Stimulated activated CD4-positive, alpha-beta T cell treated with anti-CD3 and anti-CD28 coated beads, Interleukin-15, amount 100 ng/mL, for 24 hours (primary cell): ENCODE results near the gene DNMT3L.
"Not testable (repeated sequence)": the region's sequence is repeated elsewhere in the genome, so short reads cannot be mapped to it uniquely, and the experiment has no call there.

ENCODE experiments used
- DNase-seq: peaks from one replicate; pipeline ENCODE4 v3.0.0-alpha.2; 2020

The DNMT3L gene

DNA sequence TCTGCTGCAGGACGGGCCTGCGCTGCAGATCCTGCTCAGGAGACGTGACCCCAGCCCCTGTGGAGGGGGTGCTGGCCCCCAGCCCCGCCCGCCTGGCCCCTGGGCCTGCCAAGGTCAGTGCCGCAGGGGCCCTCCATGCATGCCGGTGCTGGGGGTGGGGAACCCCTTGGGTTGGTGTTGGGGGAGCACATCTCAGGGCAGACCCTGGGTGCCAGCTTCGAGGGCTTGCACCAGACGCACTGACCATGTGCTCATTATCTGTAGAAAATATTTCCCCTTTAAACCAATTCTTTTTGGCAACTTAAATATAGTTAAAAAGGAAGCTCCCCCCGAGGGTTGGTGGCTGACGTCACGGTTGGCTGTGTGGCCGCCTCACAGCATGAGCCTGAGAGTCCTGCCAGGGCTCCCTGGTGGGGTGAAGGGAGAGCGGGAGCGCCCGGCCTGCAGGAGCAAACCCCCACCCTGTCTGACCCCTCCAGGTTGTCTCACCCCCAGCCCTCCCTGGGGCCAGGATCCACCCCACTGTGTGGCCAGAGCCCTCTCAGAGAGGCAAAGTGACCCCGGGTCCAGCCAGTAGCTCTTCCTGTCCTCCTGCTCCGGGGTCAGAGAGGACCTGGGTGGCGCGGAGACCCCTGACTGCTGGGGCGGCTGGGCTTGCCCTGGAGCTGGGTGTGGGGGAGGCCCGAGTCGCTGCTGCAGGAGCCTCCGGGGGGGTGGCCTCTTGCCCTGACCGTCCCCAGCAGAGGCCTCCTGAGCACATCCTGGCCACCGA lies 32.9 kb upstream of the DNMT3L start:
- no peak for DNase-seq

DNA sequence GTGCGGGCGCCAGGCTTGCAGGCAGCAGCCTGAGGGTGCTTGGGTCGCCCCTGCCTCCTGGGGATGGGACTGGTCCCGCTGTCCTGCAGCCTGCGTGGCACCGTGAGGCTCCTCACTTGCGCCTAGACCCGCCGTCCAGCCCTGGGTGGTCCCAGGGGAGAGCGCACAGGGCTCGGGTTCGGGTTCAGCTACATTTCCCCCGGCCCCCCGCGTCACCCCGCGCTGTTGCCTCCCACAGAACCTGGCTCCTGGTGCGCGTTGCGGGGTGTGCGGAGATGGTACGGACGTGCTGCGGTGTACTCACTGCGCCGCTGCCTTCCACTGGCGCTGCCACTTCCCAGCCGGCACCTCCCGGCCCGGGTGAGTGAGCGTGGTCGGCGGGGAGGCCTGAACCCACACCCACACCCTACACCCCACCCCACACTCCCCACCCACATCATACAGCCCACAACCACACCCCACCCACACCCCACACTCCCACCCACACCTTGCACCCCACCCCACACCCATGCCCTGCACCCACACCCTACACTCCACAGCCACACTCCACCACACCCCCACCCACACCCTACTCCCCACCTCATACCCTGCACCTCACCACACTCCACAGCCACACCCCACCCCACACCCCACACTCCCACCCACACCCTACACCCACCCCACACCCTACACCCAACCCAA lies 32.0 kb upstream of the DNMT3L start:
- no peak for DNase-seq

- no peak for DNase-seq
These were observed 31.1 kb upstream of the DNMT3L start for GRCh38 chr21:44292812-44293195.

GRCh38 chr21:44291936-44292811 lies 30.5 kb upstream of the DNMT3L start:
- no peak for DNase-seq

DNA sequence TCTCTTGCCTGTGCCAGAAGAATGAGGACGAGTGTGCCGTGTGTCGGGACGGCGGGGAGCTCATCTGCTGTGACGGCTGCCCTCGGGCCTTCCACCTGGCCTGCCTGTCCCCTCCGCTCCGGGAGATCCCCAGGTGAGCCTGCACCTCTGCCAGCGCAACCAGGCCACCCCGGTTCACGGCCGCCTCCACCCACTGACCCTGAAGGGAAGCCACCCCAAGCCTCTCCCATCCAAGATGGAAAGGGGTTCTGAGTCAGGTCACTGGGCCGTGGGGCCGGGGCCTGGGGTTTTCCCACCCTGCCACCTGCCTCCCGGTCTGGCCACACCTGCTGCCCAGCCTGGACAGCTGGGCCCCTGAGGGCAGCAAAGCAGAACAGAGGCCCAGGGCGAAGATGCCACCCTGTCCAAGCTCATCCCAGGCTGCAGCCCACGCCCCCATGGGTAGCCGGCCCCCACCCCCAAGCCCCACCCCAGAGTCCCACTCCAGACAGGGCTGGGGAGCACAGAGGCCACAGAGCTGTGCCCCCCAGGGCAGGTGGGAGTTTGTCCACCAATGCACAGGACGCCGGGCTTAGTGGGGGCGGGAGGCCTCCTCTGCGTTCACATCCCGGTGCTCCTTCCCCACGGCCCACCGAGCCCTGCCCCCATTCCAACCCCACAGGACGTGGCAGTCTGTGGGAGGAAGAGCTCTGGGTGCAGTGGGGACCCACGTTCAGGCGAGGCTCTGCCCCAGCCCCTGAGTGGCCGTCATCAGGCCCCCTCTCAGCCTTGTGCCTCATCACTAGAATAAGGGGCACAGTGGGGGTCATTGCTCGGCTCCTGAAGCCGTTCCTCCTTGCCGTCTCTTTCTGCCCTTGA lies 29.6 kb upstream of the DNMT3L start:
- no peak for DNase-seq

- no peak for DNase-seq
These were observed 28.8 kb upstream of the DNMT3L start for GRCh38 chr21:44290327-44291077.

DNA sequence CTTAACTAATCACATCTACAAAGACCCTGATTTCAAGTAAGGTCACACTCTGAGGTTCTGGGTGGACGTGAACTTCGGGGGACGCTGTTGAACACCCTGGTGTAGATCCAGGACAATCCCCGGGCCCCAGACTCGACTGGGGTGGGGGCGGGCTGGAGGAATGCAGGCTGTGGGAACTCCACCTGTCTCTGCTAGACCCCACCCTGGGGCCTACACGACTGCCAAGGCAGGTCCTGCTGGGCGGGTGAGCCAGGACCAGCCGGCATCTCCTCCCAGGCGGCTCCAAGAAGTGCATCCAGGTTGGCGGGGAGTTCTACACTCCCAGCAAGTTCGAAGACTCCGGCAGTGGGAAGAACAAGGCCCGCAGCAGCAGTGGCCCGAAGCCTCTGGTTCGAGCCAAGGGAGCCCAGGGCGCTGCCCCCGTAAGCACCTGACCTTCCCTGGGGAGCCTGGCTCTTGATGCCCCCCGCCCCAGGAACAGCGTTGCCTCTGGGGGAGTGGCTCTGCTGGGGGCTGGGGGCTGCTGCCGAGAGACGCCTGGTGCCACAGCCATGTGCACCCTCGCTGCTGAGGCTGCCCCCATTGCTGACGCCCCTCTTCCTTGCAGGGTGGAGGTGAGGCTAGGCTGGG lies 27.8 kb upstream of the DNMT3L start:
- no peak for DNase-seq

DNA sequence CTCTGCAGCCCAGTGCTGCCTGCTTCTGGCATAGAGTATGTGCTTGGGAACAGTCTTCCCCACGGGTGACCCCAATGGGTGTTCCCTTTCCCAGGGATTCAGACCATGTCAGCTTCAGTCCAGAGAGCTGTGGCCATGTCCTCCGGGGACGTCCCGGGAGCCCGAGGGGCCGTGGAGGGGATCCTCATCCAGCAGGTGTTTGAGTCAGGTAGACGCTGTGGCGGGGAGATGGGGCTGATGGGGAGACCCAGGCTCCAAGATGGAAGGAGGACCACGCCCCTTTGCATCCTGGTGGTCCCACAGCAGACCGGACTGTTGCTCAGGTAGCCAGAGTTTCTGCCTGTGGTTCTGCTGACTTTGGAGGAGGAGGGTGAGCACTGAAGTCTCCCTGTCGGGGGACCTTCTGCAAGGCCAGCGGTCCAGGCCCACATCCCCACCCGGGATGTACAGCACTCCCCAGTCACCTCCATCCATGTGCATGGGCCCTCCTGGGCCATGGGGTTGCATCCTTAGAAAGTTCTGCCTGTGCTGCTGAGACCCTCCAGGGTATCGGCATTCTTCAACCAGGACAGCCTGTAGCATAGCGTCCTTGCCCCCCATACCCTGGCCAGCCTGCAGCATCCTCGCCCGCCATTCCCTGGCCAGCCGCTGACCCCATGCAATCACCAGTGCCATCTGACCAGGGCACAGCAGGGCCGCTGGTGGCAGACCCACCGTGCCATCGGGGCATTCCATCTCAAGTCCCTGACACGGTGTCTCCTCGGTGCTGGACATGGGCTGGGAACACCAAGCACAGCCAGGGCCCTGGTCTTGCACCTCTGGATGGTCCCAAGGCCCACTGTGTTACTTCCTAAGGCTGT lies 26.8 kb upstream of the DNMT3L start:
- no peak for DNase-seq

- DNase-seq = no peak
These were observed 25.3 kb upstream of the DNMT3L start for GRCh38 chr21:44286716-44287632.

DNA sequence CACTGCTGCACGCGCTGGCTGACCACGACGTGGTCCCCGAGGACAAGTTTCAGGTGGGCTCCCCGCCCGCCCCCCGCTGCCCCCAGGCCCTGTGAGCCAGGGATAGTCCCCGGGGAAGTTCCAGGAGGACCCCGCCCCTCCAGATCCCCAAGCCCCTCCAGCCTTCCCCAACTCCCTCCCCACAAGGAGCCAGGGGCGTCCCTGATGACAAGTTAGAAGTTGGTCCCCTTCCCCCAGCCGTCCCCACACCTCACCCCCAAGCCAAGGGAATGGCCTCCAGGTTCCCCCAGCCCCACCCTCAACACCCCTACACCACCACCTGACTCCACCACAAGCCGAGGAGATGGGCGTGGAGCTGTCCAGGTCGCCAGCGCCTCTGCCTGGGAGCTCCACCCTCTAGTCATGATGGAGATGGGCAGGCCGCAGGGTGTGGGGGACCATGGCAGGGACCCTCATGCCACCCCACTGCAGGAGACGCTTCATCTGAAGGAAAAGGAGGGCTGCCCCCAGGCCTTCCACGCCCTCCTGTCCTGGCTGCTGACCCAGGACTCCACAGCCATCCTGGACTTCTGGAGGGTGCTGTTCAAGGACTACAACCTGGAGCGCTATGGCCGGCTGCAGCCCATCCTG lies 24.5 kb upstream of the DNMT3L start:
- DNase-seq = no peak

GRCh38 chr21:44285138-44285992 lies 23.7 kb upstream of the DNMT3L start, which contains the start of gene AIRE:
Gene AIRE (plus strand): TSS chr21:44285876. CDS start chr21:44286007, 131 bp downstream.
- DNase-seq = no peak

DNA sequence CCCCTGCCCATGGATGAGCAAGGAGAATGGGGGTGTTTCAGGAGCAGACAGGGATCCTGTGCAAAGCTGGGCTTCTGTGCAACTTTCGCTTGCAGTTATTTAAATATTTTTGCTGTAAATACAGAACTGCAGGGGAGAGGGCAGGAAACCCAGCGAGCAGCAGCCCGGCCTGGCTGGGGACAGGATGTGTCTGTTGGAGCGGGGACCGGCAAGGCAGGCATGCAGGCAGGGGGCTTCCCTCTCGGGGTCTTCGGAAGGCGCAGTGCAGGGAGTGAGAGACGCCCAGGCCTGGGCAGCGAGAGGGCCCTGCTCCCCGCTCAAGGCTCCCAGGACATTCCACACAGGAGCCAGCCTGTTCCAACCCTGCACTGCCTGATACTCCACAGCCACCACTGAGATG lies 22.3 kb upstream of the DNMT3L start:
- DNase-seq = no peak

DNA sequence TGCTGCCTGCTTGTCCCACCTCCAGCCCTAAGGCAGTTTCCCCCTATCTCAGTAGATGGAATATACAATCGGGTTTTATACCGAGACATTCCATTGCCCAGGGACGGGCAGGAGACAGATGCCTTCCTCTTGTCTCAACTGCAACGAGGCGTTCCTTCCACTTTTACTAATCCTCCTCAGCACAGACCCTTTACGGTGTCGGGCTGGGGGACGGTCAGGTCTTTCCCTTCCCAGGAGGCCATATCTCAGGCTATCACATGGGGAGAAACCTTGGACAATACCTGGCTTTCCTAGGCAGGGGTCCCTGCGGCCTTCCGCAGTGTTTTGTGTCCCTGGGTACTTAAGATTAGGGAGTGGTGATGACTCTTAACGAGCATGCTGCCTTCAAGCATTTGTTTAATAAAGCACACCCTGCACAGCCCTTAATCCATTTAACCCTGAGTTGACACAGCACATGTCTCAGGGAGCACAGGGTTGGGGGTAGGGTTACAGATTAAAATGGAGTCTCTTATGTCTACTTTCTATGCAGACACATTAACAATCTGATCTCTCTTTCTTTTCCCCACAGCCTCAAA lies 21.6 kb upstream of the DNMT3L start:
- DNase-seq = not testable (repeated sequence)

GRCh38 chr21:44282370-44282769 lies 20.7 kb upstream of the DNMT3L start:
- no peak for DNase-seq

DNA sequence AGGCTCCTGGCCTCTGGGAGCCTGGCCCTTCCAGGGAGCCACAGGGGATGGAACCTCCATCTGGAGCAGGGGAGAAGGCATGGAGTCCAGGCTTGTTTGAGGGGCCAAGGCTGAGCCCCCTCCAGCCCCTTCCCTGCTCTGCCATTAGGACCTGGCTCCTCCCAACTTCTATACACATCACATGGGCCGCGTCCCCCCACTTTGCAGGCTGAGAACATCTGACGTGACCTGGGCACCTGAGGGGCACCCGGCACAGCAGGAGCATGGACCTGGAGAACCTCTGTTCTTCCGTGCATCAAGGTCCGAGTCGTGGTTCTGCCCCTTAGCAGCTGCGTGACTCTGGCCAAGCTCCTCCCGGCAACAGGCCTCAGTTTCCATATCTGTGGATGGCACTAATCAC lies 20.1 kb upstream of the DNMT3L start:
- DNase-seq = no peak

GRCh38 chr21:44279354-44280260 lies 17.9 kb upstream of the DNMT3L start:
- DNase-seq = no peak
